IPS-NIHi11 (cell line): ENCODE measurements around the gene SIGLEC9.
"Not testable (repeated sequence)": the region's sequence is repeated elsewhere in the genome, so short reads cannot be mapped to it uniquely, and the experiment has no call there.

Source experiments
- DNase-seq: peaks from one replicate; pipeline ENCODE4 v3.0.0; 2012; ENCODE audit warnings: mixed read lengths, low spot score

The SIGLEC9 gene

GRCh38 chr19:51123802-51124201 is 904 bp upstream of the SIGLEC9 start:
- DNase-seq: no peak

GRCh38 chr19:51124216-51124615 is 490 bp upstream of the SIGLEC9 start:
- DNase-seq: no peak

- DNase-seq: no peak
Measured at GRCh38 chr19:51125421-51126075, 842 bp downstream of the SIGLEC9 start.

- DNase-seq: no peak
Measured at GRCh38 chr19:51127032-51127431, 2.3 kb downstream of the SIGLEC9 start.

GRCh38 chr19:51127755-51128154 is 3.0 kb downstream of the SIGLEC9 start:
- DNase-seq: no peak

GRCh38 chr19:51128227-51128626 is 3.5 kb downstream of the SIGLEC9 start:
- no peak for DNase-seq

GRCh38 chr19:51129716-51130115 is 5.0 kb downstream of the SIGLEC9 start:
- no peak for DNase-seq

GRCh38 chr19:51131780-51132680 is 7.3 kb downstream of the SIGLEC9 start:
- DNase-seq: no peak

GRCh38 chr19:51135004-51135403 is 10.3 kb downstream of the SIGLEC9 start:
- DNase-seq: no peak

- no peak for DNase-seq
Measured at GRCh38 chr19:51135986-51136762, 11.5 kb downstream of the SIGLEC9 start.

GRCh38 chr19:51136851-51137551 is 12.3 kb downstream of the SIGLEC9 start:
- no peak for DNase-seq

GRCh38 chr19:51137792-51138425 is 13.2 kb downstream of the SIGLEC9 start:
- no peak for DNase-seq

GRCh38 chr19:51138549-51138979 is 13.9 kb downstream of the SIGLEC9 start:
- DNase-seq: no peak

GRCh38 chr19:51139299-51140014 is 14.8 kb downstream of the SIGLEC9 start:
- no peak for DNase-seq

GRCh38 chr19:51140441-51140840 is 15.7 kb downstream of the SIGLEC9 start:
- peak; percentile 65 for DNase-seq

GRCh38 chr19:51141181-51141580 is 16.5 kb downstream of the SIGLEC9 start:
- no peak for DNase-seq

- no peak for DNase-seq
Measured at GRCh38 chr19:51142119-51142518, 17.4 kb downstream of the SIGLEC9 start, which contains the start of gene SIGLEC7. Gene SIGLEC7, plus strand, starts transcription at chr19:51142301. Its CDS starts 69 bp downstream, at chr19:51142370.

GRCh38 chr19:51142809-51143475 is 18.2 kb downstream of the SIGLEC9 start:
- DNase-seq: not testable (repeated sequence)

- no peak for DNase-seq
Measured at GRCh38 chr19:51143486-51143885, 18.8 kb downstream of the SIGLEC9 start.

- no peak for DNase-seq
Measured at GRCh38 chr19:51144482-51145045, 19.9 kb downstream of the SIGLEC9 start.
